H1 (cell line): Measurements from ENCODE around the gene CDCA3. TPM values are rescaled to one million over a fixed set of nuclear protein-coding genes. Genes with fewer than 3 reads are reported as not detected.

Source experiments
- FOSL1 ChIP-seq: IDR thresholded peaks from 2 replicates; pipeline ENCODE4 v1.6.1; 2011; ENCODE audit warnings: mild to moderate bottlenecking, low read depth, low read length, moderate library complexity; ENCODE audit not compliant: insufficient read depth
- HDAC6 ChIP-seq: IDR thresholded peaks from one replicate; pipeline ENCODE4 v1.7.1; 2012; ENCODE audit warnings: low read depth, mild to moderate bottlenecking, inconsistent platforms, low read length, moderate library complexity
- polyA plus RNA-seq, 7 experiments: library from polyadenylated mRNA; depleted of rRNA in 3 of 7; stranded (reverse) in 5 of 7; unstranded in 2 of 7; fragments of >200 nt in 5 of 7; fragments of 200-250 nt in 2 of 7; gene quantifications; 1 replicate in 5 of 7; 2 replicates in 1 of 7; 4 replicates in 1 of 7; pipeline versions ENCODE4 v1.2.1 to v1.2.3, GENCODE V29; 2011 to 2013; ENCODE audit warnings: missing spikeins in 2 of 7, mixed read lengths in 2 of 7
- total RNA-seq: library from RNA; stranded (reverse); fragmentation: NEBNext Ultra II Directional; extraction: Animal tissue kit (Norgen Biotek cat#: 25700); gene quantifications from 2 replicates; pipeline ENCODE4 v1.2.1, GENCODE V29; 2021

The CDCA3 gene
- total and polyA plus RNA-seq, 2 of the 8 experiments (the other 6 are each of a cell fraction or from before 2014, with no cell fraction given), result 47.7 to 71.2 TPM

DNA sequence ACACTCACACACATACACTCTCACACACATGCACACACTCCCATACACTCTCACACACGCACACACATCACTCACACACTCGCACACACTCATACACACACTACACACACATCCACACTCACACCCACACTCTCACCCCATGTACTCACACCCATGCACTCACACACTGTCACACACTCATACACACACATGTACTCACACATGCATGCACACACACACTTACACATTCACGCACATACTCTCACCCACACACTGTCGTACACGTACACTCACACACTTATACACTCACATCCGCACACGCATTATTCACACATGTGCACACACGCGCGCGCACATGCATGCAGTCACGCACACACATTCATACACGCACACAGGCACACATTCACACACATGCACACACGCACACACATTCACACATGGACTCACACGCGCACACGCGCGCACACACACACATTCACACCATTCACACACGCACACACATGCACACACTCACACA, 33.4 kb downstream of the CDCA3 start (continued):
- TF ChIP-seq FOSL1, result no peak
- TF ChIP-seq HDAC6, result no peak
